ENCODE data around the gene FAM174C.
"Not testable (repeated sequence)": the region's sequence is repeated elsewhere in the genome, so short reads cannot be mapped to it uniquely, and the experiment has no call there.

FAM174C gene

DNA sequence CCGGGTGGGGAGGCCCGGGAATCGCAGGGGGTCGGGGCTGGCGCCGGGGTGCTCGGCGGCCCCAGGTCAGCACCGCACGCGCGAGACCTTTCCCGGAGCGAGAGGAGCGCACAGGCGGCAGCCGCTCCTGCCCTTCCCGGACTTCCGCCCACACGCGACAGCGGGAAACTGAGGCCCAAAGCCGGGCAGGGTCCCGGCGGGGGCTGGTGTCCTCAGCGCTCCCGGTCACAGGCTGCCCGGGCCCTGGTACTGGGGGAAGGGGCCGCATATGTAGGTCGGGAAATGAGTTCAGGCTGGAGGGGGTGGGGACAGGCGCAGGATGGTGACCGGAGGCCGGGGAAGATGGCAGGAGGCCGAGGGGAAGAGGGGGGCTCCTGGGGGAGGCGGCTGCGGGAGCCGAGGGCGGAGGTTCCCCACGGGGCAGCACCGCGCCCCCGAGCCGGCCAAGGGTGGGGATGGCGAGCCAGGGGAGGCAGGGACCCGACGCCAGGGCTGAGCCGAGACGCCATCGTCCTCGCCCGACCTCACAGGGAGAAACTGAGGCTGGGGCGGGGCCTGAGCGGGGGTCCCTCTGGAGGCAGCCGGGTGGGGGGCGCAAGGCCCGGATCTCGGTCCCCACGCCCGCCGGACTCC, 38.2 kb upstream of the FAM174C start:
- no peak for DNase-seq (ENCODE audit: low spot score)

DNA sequence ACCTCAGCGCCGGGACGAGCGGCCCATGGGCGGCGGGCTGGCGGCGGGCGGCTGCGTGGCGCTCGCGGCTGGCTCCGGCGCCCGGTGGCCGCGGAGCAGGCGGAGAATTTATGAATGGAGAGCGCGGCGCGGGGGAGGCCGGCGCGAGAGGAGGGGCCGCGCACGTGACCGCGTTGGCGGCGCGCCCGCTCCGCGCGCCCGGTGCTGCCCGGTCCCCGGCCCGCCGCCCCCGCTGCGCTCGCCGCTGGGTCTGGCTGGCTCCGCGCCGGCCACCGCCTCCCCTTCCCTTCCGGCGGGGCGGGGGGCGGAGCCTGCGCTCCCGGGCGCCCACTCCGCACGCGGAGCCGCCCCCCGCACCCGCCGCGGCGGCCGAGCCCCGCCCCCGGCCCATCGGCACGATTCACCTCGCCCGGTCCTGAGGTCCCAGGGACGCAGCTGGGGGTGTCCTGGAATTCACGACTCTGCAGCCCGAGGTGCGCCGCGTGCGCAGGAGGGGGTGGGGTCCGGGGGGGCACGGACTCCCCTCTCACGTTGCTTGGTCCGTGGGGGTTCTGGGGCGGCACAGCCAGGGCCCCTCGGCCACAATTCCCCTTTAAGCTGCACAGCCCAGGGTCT, 37.5 kb upstream of the FAM174C start, which contains the start of gene CBARP:
CBARP (minus strand) TSS at position 252 of the 615 bp plus-strand sequence. CDS start 1,905 bp downstream, outside the sequence.
- peak; percentile 84 for DNase-seq (ENCODE audit: low spot score)

DNA sequence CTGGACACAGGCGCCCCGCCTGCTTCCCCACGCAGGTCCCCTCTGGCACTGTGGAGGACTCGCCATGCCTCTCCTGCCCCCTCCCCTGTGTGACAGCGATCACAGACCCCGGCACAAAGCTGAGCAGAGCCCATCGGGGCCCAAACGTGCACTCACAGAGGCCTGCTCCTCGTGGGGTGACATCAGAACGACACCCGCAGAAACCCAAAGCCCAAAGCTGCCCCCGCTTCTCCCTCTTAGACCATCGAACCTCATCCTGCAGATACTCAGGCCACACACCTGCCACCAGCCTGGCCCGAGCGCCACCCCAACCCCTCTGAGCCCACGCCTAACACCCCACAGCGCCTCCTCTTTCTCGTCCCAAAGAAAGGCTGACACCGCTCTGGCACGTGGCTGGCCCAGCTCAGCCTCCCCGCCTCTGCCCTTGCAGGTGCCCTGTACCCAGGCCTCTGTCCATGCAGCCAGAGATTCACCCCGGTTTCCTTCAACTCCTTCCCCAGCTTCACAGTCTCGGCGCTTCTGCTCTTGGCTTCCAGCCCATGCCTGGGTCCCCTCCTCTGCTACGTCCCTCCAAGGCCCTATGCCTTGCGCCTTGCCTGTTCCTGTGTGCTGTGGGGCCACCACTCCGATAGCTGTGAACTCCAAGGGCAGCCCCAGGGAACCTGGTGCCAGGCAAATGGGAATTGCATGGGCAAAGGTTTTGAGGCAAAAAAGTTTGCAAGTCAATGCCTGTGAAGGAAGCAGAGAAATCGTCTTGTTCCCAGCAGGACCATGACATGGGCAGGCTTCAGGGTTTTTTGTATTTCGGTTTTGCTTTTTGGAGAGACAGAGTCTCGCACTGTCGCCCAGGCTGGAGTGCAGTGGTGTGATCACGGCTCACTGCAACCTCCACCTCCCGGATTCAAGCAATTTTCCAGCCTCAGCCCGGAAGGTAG, 36.7 kb upstream of the FAM174C start:
- no peak for DNase-seq (ENCODE audit: low spot score)

DNA sequence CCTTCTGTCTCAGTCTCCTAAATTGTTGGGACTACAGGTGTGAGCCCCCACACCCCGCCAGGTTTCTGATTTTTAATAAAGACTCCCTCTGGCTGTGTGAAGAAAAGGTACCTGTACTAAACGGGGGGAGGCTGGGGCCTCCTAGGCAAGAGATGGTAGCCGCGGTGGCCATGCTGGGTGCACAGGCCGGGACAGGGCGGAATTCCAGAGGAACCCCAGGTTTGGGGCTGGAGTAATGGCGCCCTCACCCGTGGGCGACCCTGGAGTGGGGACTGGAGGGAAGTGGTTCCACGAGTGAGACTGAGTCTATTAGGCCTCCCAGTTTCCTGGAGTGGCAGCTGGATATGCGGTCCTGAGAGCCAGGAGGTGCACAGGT, 35.9 kb upstream of the FAM174C start:
- DNase-seq (ENCODE audit: low spot score) = no peak

DNA sequence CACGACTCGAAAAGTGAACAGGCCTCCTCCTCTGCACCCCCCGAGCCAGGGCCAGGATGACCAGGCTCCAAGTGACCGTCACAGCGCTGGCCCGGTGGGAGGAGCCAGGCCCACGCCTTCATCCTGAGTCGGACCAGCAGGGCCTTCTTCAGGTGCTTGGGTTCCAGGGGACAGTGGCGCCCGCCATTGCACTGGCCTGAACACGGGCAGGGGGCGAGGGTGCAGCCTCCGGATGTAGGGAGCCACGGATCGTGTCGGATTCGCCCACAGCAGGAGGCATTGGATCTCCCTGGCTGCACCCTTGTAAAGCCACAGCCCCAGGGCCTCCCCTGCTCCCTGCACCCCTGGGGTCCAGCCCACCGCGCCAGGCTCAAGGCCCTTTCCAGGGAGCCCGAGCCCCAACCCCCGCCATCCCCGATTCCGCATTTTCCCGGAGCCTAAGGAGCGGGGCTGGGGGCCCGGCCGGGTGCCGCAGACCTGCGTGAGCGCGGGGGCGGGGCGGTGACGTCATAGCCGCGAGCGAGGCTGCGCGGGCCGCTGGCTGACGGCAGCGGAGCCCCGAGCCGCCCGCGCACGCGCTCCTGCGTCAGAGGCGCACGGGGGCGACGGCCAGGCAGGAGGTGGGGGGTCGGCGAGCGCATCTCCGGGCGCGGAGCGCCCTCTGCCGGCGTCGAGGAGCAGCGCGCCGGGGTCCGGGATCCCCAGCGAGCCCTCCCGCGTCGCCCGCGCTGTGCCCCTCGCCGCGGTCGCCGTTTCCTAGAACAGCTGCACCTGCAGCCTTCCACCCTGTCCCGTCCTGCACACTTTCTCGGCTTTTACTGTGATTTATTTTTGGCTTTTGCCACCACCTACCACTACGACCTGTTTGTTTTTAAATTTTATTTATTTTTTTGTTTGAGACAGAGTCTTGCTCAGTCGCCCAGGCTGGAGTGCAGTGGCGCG, 35.3 kb upstream of the FAM174C start:
- DNase-seq (ENCODE audit: low spot score) = peak; percentile 98

DNA sequence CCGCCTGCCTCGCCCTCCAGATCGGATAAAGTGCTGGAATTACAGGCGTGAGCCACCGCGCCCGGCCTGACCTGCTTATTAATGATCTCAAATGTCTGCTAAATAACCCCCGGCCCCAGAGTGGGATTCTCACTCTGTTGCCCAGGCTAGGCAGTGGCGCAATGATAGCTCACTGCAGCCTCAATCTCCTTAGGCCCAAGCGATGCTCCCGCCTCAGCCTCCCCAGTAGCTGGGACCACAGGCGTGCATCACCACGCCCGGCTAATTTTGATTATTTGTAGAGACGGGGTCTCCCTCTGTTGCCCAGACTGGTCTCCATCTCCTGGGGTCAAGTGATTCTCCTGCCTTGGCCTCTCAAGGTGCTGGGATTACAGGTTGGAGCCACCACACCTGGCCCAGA, 34.4 kb upstream of the FAM174C start:
- no peak for DNase-seq (ENCODE audit: low spot score)

DNA sequence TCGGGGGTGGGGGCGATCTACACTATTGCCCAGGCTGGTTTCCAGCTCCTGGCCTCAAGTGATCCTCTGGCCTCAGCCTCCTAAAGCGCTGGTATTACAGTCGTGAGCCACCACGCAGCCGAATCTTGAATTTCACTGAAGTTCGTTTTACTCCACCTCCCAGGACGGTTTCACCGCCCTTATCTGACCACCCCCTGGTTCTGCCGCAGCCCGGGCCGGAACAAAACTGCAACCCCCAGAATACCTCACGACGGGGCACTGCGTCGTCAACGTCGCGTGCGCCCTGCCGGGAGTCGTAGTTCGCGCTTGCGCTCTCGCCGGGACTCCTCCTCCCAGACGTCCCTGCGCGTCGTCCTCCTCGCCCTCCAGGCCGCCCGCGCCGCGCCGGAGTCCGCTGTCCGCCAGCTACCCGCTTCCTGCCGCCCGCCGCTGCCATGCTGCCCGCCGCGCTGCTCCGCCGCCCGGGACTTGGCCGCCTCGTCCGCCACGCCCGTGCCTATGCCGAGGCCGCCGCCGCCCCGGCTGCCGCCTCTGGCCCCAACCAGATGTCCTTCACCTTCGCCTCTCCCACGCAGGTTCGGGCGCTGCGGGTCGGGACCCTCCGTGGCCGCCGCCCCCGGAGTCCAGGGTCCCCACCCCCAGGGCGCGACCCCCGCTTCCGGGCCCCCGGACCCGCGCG, 33.8 kb upstream of the FAM174C start, which contains the start of gene ATP5F1D:
ATP5F1D (plus strand) TSS at position 335 of the 679 bp plus-strand sequence; CDS start at position 435, 100 bp downstream.
- DNase-seq (ENCODE audit: low spot score) = peak; percentile 87

DNA sequence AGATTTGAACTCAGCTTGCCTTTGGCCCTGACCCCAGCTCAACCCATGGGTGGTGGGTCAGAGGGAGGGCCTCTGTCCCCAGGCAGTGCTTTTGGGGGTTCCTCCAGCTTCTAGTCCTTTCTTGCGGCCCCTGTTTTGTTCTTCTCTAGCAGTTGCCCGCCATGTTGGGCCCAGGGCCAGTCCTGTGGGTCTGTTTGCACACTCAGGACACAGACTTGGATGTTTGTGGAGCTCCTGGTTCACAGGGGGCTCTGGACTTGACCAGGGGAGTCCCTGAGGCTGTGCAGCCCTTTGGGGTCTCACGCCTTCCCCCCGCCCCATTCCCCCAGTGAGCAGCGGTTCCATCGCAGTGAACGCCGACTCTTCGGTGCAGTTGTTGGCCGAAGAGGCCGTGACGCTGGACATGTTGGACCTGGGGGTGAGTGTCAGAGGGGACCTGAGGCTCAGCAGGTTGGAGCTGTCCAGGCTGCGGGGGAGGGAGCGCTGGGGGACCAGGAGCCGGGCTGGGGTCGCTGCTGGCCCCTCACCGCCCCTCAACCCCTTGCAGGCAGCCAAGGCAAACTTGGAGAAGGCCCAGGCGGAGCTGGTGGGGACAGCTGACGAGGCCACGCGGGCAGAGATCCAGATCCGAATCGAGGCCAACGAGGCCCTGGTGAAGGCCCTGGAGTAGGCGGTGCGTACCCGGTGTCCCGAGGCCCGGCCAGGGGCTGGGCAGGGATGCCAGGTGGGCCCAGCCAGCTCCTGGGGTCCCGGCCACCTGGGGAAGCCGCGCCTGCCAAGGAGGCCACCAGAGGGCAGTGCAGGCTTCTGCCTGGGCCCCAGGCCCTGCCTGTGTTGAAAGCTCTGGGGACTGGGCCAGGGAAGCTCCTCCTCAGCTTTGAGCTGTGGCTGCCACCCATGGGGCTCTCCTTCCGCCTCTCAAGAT, 31.3 kb upstream of the FAM174C start:
- DNase-seq (ENCODE audit: low spot score) = no peak

DNA sequence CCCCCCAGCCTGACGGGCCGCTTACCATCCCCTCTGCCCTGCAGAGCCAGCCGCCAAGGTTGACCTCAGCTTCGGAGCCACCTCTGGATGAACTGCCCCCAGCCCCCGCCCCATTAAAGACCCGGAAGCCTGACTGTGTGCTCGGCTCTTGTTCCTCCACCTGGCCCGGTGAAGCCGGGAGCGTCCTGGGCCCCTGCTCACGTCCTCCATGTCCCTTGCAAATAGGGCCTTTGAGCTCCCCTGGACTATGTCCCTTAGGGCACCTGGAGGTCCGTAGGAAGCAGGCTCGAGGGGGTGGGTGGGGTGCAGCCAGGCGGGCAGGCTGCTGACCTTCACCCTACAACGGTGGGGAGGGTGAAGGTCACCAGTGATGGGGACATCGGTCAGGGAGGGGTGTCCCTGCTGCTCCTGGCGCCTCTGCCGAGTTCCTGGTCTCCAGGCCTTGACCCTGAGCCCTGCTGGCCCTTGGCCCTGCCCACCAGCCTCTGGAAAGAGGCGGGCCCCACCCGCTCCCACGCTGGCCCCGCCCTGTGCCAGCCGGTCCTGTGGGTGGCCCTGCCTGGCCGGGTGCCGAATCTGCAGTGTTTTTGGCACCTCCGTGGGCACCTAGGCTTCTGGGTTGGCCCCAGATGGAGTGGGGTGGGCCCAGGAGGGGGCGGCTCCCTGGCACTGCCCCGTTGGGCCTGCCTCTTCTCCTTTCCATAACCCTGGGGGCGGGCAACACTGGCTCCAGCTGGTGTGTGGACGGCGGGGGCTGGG, 30.5 kb upstream of the FAM174C start:
- no peak for DNase-seq (ENCODE audit: low spot score)

DNA sequence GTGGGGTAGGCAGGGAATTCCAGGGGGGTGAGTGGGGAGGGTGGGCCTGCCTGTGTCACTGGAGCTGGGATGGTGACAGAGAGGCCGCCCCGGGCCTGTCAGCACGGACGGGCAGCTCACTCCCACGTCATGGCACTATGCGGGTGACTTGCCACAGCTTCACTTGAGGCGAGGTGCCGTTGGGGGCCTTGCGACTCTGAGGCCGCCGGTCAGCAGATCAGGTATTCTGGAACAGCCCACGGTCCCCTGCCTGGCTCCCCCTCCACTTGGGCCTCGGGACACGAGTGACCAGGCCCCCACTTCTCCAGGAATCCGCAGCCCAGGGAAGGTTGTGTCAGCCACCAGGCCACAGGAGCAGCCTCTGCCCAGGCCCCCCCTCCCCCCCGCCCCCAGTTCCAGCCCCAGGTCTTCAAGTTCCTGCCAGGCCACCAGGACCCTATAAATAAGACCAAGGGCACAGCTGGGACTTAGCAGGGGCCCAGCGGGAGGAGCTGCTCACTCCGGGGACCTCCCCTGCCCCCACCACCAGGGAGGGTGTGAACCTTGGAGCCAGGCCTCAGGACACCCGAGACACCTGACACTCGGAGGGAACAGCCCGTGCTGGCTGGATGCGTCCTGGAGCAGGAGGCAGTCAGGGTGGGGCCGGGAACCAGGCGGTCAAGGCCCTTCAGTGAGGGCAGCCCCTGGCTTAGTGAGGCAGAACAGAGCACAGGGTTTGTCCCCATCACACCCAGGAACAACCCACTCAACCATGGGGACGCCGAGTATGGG, 29.7 kb upstream of the FAM174C start:
- DNase-seq (ENCODE audit: low spot score) = no peak

DNA sequence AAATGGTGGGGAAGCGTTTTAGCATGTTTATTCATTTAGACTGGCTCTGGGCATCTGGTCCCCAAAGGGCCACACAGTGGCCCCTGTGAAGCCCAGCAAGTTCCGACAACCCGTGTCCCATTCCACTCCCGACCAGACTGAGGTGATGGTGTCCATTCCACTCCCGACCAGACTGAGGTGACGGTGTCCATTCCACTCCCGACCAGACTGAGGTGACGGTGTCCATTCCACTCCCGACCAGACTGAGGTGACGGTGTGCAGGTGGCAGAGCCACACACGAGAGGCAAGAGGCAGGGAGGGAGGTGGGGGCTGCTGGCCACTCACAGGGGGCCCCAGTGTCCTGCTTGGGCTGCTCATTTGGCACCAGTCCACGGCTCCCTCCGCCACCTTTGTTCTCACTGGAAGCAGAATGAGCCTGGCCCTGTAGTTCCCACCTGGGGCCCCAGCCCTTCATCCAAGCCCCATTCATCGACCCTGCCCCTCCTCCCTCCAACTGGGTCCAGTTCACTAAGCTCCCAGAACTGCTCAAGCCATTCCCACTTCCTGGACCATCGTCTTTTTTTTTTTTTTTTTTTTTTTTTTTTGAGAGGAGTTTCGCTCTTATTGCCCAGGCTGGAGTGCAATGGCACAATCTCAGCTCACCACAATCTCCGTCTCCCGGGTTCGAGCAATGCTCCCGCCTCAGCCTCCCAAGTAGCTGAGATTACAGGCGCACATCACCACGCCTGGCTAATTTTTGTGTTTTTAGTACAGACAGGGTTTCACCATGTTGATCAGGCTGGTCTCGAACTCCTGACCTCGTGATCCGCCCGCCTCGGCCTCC, 28.9 kb upstream of the FAM174C start:
- not testable (repeated sequence) for DNase-seq (ENCODE audit: low spot score)

DNA sequence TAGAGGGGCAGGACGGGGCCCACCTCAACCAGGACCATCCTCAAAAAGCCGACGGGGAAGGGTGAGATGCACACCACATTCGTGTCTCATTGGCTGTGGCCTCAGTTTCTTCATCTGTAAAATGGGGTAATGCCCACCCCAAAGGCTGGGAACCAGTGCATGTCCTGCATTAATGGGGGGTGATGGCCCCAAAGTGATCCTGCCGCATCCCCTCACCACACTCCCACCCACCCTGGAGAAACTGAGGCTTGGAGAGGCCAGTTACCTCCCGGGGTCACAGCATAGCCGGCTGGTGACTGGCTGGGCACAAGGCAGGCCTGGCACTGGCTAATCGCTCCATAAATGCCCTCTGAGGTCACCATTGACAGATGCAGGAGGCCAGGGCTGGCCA, 27.6 kb upstream of the FAM174C start:
- no peak for DNase-seq (ENCODE audit: low spot score)

DNA sequence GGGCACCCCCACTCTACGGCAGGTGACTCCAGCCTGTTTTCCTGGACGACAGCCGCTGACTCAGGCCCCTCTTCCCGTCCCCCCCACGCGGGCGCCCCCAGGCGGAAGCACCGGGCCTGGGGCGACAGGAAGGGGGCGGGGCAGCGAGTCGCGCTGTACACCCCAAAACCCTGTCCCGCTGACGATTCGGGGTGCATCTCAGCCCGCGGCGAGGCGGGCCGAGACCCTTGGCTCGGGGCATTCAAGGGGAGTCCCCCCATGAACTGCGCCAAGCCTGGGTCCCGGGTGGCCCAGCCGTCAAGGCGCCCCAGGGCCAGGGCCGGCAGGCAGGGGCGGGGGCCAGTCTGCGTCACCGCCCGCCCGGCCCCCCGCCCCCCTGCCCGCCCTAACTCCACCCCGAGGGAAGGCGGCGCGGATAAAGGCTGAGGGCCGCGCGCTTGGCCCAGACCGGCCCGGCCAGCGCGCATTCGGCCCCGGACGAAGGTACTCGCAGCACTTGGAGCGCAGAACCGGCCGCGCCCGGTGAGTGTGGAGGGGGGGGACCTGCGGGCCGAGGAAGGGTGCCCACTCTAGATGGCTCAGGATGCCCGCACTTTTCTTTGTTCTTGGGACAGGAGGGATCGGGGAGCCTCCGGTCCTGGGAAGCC, 27.1 kb upstream of the FAM174C start, which contains the start of gene MIDN:
MIDN (plus strand) TSS at position 445 of the 647 bp plus-strand sequence. CDS start 1,714 bp downstream, outside the sequence.
- DNase-seq (ENCODE audit: low spot score) = no peak

DNA sequence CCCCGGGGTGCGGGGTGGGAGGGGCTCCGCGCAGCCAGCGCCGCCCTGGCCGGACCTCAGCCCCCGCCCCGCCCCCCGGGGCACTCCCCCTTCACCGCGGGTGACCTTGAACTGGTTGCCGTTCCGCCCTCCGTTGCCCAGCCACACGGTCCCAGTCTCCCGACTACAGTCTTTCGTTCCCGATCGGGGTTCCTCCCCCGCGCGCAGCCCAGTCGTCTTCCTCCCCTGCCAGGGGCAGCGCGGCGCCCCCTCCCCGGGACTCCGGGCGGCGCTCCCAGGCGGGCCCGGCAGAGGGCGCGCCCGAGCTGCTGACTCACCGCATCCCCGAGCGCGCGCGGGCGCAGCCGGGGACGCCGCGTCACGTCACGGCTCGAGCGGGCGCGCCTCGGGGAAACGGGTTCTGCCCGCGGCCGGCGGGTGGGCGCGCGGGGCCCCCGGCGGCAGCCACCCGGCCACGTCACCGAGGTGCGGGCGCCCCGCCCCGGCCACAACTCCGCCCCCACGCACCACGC, 26.5 kb upstream of the FAM174C start:
- no peak for DNase-seq (ENCODE audit: low spot score)

DNA sequence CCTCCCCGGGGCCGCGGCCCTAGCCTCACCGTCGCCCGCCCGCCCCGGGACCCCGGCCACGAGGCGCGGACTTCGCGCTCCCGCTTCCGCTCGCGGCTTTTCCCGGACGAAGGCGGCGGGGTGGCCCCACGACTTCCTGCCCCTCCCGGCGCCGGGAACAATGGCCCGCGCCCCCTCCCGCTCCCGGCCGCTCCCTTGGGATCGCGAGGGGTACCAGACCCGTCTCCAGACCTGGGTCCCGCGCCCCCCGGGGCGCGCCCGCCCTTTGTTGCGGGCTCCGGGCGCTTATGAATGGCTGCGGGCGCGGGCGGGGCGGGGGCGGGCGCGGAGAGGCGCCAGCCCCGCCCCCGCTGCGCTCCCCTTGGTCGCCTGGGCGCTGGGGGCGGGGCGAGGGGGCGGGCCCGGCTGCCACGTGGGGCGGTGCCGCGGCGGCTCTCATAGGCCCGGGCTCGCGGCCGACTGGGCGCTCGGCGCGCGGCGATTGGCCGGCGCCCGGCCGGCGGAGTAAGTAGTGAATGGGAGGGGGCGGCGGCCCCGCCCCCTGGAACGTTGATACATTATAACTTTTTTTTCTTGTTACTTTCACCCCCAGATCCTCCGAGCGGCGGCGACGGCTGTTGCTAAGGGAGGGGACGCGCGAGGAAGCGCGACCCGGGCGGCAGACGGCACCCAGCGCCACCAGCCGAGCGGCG, 25.9 kb upstream of the FAM174C start:
- DNase-seq (ENCODE audit: low spot score) = peak; percentile 90

DNA sequence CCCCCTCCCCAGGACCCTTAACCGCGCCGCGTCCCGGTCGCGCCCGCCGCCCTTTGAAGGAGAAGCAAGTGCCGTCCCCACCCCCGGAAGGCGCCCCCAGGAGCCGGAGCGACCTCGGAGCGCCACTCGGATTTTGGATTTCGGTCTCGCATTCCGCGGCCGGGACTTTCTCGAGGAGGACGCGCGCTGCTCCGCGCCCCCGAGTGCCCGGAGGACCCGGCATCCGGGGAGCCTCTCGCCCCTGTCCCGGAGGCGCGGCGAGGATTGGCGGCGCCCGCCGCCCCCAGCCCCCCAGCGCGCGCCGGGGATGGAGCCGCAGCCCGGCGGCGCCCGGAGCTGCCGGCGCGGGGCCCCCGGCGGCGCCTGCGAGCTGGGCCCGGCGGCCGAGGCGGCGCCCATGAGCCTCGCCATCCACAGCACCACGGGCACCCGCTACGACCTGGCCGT, 25.3 kb upstream of the FAM174C start:
- DNase-seq (ENCODE audit: low spot score) = no peak
